ENCODE results near the gene ZNF808. TPM values are rescaled to one million over a fixed set of nuclear protein-coding genes. Genes with fewer than 3 reads are reported as not detected.
A peak's percentile ranks its signal among the peaks of the same experiment; 100 is the strongest.
"Not testable (repeated sequence)": the region's sequence is repeated elsewhere in the genome, so short reads cannot be mapped to it uniquely, and the experiment has no call there.

ZNF808 gene
- total RNA-seq (2014; rRNA removed; shearing (Covaris generic)) = 9.6 and 13.6 TPM in 2 replicates

- DNase-seq (ENCODE audit: low read depth) = peak; percentile 92
Measured at GRCh38 chr19:52527134-52527955, at the start of gene ZNF808. Gene ZNF808 (plus strand): TSS chr19:52527668. CDS start chr19:52543285, 15,617 bp downstream.

GRCh38 chr19:52484111-52484743, 43.2 kb upstream of the ZNF808 start:
- not testable (repeated sequence) for DNase-seq (ENCODE audit: low read depth)

GRCh38 chr19:52485064-52485463, 42.4 kb upstream of the ZNF808 start:
- DNase-seq (ENCODE audit: low read depth) = not testable (repeated sequence)

- DNase-seq (ENCODE audit: low read depth) = not testable (repeated sequence)
Measured at GRCh38 chr19:52485561-52486240, 41.8 kb upstream of the ZNF808 start.

GRCh38 chr19:52492201-52492993, 35.1 kb upstream of the ZNF808 start:
- DNase-seq (ENCODE audit: low read depth) = no peak

GRCh38 chr19:52492994-52493470, 34.4 kb upstream of the ZNF808 start:
- DNase-seq (ENCODE audit: low read depth) = no peak

- peak; percentile 85 for DNase-seq (ENCODE audit: low read depth)
Measured at GRCh38 chr19:52494518-52494917, 33.0 kb upstream of the ZNF808 start.

GRCh38 chr19:52498571-52498970, 28.9 kb upstream of the ZNF808 start:
- peak; percentile 31 for DNase-seq (ENCODE audit: low read depth)

- not testable (repeated sequence) for DNase-seq (ENCODE audit: low read depth)
Measured at GRCh38 chr19:52500474-52500873, 27.0 kb upstream of the ZNF808 start.

- DNase-seq (ENCODE audit: low read depth) = not testable (repeated sequence)
Measured at GRCh38 chr19:52500991-52501390, 26.5 kb upstream of the ZNF808 start.

- peak; percentile 48 for DNase-seq (ENCODE audit: low read depth)
Measured at GRCh38 chr19:52507266-52507665, 20.2 kb upstream of the ZNF808 start.

- no peak for DNase-seq (ENCODE audit: low read depth)
Measured at GRCh38 chr19:52516191-52516590, 11.3 kb upstream of the ZNF808 start.

- DNase-seq (ENCODE audit: low read depth) = peak; percentile 75
Measured at GRCh38 chr19:52518646-52519045, 8.8 kb upstream of the ZNF808 start.

- not testable (repeated sequence) for DNase-seq (ENCODE audit: low read depth)
Measured at GRCh38 chr19:52519175-52519574, 8.3 kb upstream of the ZNF808 start.

GRCh38 chr19:52520013-52520412, 7.5 kb upstream of the ZNF808 start:
- no peak for DNase-seq (ENCODE audit: low read depth)

GRCh38 chr19:52522551-52522950, 4.9 kb upstream of the ZNF808 start:
- DNase-seq (ENCODE audit: low read depth) = no peak

- DNase-seq (ENCODE audit: low read depth) = no peak
Measured at GRCh38 chr19:52524086-52524485, 3.4 kb upstream of the ZNF808 start.

- no peak for DNase-seq (ENCODE audit: low read depth)
Measured at GRCh38 chr19:52527956-52528351, 486 bp downstream of the ZNF808 start.

GRCh38 chr19:52532480-52532879, 5.0 kb downstream of the ZNF808 start:
- DNase-seq (ENCODE audit: low read depth) = no peak

GRCh38 chr19:52533901-52534300, 6.4 kb downstream of the ZNF808 start:
- DNase-seq (ENCODE audit: low read depth) = no peak

GRCh38 chr19:52535385-52535770, 7.9 kb downstream of the ZNF808 start:
- not testable (repeated sequence) for DNase-seq (ENCODE audit: low read depth)
